ENCODE results near the gene PRPF39.

- TF ChIP-seq CTCF (IDR thresholded peaks at IDR 0.05) (no peak), EZH2phosphoT487 (IDR thresholded peaks at IDR 0.05; ENCODE audit: borderline replicate concordance, low read depth) (no peak), USF1 (IDR thresholded peaks at IDR 0.05; ENCODE audit: borderline replicate concordance, low read depth) (no peak), TEAD4 (IDR thresholded peaks at IDR 0.05; ENCODE audit: borderline replicate concordance, insufficient read depth) (no peak), EP300 (IDR thresholded peaks at IDR 0.05; ENCODE audit: borderline replicate concordance in 1 of 2, low read depth in 1 of 2, low read length in 1 of 2) (no peak)
Observed at GRCh38 chr14:45149602-45150001, 65.7 kb downstream of the PRPF39 start.
